Stimulated activated CD4-positive, alpha-beta T cell treated with anti-CD3 and anti-CD28 coated beads, Interleukin-15, amount 100 ng/mL, for 1 hour (primary cell): Measurements from ENCODE around the gene FBH1.
A peak's percentile ranks its signal among the peaks of the same experiment; 100 is the strongest.
"Not testable (repeated sequence)": the region's sequence is repeated elsewhere in the genome, so short reads cannot be mapped to it uniquely, and the experiment has no call there.

Experiments used
- DNase-seq, 2 donors: peaks; one replicate each; pipeline ENCODE4 v3.0.0-alpha.2; 2020; ENCODE audit warnings: low read depth in 1 of 2, low spot score in 1 of 2

The FBH1 gene

DNA sequence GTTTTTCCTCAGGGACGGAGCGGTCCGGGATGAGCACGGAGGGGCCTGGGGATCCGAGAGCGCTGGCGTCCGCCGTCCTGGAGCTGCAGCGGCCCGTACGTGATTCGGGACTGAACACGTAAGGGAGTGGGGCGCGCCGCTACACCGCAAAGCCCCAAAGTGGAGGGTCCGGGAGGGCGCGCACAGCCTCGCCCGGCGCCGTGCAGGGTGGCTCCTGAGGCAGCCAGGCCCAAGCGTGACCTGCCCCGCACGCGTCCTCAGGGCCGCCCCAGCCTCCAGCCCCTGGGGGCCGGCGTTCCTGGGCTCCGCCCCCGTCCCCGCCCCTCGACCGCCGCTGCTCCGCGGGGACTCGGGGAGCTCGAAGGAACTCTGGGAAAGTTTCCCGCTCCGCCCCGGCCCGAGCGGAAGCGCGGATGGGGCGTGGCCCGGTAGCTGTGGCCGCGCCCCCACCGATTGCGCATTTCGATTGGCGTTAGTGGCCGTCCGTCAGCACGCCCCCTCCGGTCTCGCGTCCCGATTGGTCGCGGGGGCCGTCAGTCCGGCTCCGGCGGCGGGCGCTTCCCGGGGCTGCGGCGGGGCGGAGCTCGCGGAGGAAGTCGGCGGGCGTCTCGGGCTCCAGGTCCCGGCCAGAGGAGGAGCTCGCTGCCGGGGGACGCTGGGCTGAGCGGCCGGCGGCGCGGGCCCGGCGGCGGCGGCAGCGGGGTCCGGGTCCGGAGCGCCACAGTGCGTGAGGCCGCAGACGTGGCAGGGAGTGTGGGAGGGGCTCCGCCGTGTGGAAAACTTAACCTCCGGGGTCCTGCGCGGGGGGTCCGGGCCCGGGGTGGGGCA is at the start of gene FBH1, which contains the start of gene ANKRD16:
Gene FBH1, plus strand, starts transcription at position 620 of the 828 bp plus-strand sequence. Its CDS starts 103 bp downstream, at position 723.
Gene ANKRD16, minus strand, starts transcription at position 270 of the 828 bp plus-strand sequence. CDS start 539 bp downstream, outside the sequence.
- peak; percentile 96 to 98 for DNase-seq

DNA sequence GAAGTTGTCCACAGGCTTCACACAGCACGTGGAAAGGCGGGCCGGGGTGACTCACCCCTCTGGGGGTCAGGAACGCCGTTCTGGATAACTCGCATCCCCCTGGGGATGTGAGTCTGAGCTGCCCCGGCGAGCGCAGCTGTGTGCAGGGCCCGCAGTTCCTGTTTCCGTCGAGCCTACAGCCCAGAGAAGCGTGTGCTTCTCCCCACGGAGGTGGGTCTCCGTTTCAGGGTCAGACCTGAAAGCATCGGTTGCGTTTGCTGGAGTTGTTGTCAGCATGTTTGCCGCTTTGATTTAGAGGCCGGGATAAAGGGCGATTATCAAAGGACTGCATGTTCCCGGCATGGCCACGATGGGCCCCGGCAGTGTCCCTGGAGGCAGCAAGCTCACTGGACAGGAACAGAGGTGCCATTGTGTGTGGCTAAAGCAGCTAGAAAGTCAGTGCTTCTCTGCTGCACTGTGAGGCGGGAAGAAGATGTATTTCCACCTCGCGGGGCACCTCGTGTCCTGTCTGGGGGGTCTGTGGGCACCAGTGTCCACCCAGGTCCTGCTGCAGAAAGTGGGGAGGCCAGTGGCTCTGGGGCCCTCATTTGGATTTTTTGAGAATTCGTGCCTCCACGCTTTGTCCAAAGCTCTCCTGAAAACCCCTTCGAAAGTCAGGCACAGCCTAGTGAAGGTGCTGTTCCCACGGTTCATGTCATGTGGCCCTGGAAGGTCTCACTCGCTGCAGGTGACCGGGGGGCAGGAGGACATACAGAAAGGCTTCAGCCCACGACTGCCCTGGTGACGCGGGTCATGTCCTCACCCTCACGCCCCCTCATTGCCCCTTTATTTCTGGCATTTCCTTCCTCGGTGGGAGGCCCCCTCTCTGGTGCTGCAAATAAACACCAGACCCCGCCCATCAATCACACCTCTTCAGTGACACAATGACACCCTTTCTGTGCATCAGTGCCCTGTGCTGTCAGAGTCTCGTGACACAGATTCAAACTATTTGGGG is 49.4 kb upstream of the FBH1 start:
- DNase-seq = no peak

DNA sequence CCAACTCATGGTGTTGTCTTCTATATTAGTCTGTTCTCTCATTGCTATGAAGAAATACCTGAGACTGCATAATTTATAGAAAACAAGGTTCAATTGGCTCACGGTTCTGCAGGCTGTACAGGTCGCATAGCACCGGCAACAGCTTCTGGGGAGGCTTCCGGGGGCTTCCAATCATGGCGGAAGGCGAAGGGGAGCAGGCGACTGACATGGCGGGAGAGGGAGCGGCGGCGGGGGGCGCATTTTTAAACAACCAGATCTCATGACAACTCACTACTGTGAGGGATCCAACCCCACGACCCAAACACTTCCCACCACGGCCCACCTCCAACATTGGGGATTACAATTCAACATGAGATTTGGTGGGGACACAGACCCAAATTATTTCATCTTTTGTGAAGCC is 48.1 kb upstream of the FBH1 start:
- no peak for DNase-seq

DNA sequence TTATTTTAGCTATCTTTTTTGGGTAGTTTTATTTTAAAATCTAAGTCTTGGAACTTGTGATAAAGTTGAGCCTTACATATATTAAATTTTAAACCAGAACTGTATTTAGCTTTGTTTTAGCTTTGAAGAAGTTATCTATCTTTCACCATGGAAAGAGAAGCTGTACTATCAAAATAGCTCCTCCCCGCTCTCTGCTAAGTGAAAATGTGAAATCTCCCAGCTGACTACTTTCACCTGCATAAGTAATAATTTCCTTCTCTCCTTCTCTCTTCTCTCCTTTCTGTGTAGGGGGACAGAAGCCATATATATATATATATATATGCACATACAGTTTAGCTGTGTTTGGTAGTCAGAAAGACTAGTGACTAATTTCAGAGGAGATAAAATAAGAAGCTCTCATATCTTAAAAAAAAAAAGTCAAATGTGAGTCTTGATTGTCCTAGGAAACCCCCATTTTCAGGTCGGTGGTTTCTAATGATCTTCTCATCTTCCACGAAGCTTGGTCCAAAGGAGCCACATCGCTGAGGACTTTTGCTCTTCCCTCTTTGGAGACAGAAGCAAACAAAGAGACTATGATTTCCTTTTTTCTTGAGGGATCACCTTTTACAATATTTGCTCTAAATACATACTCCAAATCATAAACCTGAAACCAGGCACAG is 46.2 kb upstream of the FBH1 start:
- DNase-seq = no peak

DNA sequence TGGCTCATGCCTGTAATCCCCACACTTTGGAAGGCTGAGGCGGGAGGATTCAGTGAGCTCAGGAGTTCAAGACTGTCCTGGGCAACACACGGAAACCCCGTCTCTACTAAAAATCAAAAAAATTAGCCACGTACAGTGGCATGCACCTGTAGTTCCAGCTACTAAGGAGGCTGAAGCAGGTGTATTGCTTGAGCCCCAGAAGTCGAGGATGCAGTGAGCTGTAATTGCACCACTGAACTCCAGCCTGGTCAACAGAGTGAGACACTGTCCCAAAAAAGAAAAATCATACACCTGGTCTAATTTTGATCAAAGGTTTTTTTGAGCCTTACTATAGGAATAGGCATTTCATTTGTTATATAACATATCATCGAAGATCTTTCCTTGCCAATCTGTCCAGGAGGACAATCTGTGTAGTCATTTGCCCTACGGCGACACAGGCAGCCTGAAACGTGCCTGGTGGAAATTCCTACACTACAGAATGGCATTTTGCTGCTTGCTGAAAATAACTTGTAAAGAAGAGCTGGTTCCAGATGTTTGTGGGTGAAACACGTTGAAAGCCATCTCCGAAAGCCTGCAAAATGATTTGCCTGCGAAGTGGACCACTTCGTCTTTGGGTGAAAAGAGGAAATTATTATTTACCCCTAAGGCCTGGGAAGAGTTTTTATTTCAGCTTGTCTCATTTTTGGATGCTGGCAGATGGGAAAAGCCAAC is 45.5 kb upstream of the FBH1 start:
- no peak for DNase-seq

DNA sequence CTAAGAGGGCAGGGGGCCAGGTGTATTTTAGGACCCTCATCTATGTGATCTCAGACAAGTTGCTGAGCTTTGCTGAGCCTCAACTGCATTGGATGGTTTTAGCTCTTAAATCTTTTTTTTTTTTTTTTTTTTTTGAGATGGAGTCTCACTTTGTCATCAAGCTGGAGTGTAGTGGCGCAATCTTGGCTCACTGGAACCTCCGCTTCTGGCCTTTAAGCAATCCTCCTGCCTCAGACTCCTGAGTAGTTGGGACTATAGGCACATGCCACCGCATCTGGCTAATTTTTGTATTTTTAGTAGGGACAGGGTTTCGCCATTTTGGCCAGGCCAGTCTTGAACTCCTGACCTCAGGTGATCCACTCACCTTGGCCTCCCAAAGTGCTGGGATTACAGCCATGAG is 43.4 kb upstream of the FBH1 start:
- not testable (repeated sequence) for DNase-seq

DNA sequence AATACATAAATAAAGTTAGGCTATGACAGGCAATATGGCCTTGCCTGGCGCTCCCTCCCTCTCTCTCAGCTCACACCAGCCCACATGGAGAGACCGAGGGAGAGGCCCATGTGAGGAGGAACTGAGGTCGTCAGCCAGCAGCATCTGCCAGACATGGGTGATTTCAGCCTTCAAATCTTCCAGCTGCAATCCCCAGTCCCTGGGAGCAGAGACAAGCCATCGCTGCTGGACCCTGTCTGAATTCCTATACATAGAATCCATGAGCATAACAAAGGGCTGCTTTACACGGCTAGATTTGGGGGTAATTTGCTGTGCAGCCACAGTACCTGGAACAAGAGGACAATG is 35.9 kb upstream of the FBH1 start:
- DNase-seq = no peak

DNA sequence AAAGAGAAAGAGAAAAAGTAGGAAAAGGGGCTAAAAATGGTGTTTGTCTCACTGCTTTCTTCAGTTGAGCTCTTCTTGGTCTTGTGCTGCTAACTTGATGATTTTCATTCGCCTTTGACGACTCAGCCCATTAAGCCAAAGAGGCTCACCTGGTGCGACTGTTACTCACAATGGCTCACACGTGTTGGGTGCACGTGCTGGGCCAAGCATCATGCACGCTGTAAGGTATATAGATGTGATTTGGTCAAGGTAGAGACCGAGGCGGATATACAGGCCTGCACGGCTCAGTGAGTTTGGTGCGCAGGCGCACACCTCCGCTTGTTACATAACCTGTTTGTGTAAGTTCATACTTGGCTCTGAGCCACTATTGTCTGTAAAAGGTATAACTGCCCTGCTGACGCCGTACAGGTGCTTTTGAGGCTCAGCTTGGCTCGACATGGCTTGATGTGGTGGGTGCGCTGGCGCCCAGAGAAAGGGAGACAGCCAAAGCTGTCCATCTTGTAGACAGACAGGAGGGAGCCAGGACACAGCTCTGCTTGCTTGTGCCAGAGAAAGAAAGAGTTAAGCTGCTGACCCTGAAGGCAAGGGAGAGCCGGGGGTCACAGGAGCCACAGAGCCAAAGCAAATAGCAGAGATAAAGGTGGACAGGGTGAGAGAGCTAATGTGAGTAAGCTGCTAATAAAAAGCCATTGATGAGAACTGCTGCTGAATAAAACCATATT is 33.9 kb upstream of the FBH1 start:
- no peak for DNase-seq

DNA sequence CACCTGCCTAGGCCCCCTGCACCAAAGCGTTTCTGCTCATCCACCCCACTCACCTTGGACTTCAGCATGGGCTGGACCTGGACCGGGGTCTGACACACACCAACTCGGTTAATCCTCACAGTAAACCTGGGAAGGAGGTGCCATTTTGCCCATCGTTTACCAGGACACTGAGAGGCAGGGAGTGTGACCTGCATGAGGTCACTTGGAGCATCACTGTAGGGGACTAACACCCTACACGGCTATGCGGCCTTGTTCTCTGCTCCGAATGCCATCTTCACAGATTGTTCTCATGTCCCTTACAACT is 33.4 kb upstream of the FBH1 start:
- no peak for DNase-seq

DNA sequence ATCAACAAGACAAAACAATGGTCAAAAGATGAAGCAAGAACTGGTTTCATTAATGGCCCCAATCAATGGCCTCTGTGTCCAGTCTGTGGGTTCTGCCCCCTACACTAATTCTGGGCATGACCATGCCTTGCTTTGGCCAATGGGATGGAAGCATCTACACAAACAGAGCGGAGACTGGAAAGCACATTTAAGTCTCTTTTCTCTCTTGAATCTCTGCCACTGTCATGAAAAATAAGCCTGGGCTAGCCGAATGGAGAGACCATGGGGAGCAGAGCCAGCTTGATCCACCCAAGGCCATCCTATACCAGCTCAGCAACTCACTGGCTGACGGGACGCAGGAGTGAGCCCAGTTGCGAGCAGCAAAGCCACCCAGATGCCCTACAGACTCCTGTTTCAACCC is 31.2 kb upstream of the FBH1 start:
- no peak for DNase-seq

DNA sequence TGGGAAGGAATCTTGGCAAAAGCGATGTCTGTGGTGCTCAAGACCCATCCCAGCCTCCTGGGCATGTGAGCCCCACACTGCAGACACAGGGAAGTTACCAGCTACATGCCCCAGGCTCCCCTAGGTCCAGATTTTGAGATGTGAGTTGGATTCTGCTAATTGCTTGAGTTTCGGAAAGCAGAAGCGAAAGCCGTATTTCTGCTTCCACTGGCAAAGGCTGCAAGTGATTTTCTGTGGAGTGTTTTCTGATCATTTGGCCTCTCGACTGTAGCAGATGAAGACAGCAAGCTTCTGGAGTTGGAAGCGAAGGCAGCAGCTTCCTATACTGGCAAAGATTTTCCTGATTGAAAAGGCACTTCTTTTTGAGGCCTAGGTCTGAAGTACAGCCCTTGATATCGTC is 30.0 kb upstream of the FBH1 start:
- DNase-seq = no peak

DNA sequence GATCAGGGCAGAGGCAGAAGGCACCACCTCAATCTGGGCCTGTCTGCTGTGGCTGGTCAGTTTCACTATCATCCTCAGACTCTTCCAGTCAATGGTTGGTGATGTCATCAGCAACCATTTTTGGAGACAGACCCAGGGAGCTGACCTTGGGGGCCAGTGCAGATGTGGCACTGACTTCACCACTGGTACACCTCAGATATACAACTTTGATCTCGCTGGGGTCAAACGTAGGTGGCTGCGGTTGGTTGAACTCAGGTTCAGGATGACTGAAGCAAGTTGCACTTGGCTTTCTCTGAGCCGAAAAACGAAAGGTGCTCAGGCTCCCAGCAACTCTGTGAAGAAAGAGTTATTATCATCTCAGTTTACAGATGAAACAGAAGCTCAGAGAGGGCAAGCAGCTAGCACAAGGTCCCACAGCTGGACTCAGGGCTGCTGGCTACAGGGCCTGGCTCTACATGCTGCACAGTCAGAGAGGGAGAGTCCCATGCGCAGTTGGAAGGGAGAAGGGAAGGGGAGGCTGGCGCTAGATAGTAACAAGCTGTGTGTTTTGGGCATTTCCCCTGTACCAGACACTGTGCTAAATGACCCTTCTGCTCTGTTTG is 27.6 kb upstream of the FBH1 start:
- no peak for DNase-seq

DNA sequence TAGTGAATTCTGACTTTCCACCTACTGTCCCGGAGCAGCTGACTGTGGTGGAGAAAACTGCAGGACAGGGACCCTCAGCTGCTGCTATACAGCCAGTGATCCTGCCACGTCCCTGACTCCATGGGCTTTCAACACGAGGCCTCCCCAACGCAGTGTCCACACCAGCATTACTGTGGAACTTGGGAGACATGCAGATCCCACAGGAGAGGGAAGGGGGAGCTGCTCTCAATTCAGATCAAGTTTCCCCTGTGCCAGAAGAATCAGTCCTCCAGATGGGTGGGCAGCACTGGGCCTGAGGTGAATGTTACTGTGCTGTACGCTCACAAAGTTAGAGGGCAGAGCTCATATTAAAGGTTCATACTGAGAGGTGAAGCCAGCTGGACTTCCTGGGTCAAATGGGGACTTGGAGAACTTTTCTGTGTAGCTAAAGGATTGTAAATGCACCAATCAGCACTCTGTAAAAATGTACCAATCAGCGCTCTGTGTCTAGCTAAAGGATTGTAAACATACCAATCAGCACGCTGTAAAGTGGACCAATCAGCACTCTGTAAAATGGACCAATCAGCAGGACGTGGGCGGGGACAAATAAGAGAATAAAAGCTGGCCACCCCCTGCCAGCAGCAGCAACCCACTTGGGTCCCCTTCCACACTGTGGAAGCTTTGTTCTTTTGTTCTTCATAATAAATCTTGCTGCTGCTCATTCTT is 26.9 kb upstream of the FBH1 start:
- DNase-seq = not testable (repeated sequence)

DNA sequence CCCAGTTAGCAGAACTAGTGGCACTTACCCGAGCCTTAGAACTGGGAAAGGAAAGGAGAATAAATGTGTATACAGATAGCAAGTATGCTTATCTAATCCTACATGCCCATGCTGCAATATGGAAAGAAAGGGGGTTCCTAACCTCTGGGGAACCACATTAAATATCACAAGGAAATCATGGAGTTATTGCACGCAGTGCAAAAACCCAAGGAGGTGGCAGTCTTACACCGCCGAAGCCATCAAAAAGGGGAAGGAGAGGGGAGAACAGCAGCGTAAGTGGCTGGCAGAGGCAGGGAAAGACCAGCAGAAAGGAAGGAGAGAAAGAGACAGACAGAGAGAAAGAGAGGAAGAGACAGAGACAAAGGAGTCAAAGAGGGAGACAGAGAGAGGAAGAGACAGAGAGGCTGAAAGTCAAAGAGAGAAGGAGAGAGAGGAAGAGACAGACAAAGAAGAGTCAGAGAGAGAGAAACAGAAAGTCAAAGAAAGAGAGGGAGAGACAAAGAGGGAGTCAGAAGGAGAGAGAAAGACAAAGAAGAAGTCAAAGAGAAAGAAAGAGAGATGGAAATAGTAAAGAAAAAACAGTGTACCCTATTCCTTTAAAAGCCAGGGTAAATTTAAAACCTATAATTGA is 23.5 kb upstream of the FBH1 start:
- not testable (repeated sequence) for DNase-seq

DNA sequence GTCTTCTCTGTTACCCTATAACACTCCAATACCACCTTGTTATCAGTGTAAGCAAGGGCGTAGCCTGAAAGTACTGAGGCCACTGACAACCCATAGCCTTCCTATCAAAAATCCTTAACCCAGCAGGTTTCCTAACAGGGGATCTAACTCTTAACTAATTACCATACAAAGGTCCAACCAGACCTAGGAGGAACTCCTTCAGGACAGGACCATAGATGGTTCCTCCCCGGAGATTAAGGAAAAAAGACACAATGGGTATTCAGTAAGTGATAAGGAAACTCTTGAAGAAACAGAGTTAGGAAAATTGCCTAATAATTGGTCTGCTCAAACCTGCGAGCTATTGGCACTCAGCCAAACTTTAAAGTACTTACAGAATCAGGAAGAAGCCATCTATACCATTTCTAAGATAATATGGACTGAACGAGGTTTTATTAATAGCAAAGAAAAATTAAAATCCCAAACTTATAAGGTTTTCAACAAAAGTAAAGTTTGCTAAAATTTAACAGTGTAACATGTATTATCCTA is 22.9 kb upstream of the FBH1 start:
- DNase-seq = not testable (repeated sequence)

DNA sequence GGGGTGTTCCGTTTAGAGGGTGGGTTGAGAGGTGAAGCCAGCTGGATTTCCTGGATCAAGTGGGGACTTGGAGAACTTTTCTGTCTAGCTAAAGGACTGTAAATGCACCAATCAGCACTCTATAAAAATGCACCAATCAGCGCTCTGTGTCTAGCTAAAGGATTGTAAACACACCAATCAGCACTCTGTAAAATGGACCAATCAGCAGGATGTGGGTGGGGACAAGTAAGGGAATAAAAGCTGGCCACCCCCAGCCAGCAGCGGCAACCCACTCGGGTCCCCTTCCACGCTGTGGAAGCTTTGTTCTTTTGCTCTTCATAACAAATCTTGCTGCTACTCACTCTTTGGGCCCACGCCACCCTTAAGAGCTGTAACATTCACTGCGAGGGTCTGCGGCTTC is 21.7 kb upstream of the FBH1 start:
- not testable (repeated sequence) for DNase-seq

DNA sequence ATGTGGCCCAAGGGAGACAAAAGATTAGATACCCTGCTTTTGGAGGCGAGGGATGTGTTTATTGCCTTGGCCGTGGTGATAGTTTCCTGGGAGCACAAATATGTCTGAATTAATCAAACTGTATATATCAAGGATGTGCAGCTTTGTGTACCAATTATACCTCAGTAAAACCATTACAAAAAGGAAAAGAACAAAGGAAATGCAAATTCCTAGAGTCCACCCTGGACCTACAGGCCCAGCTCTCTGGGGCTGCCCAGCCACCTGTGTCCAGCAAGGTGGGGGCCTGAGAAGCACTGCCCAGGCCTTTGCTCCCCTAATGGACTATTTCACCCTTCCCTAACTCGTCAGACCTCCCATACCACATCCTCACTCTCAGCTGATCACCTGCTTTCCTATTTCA is 20.9 kb upstream of the FBH1 start:
- no peak for DNase-seq

DNA sequence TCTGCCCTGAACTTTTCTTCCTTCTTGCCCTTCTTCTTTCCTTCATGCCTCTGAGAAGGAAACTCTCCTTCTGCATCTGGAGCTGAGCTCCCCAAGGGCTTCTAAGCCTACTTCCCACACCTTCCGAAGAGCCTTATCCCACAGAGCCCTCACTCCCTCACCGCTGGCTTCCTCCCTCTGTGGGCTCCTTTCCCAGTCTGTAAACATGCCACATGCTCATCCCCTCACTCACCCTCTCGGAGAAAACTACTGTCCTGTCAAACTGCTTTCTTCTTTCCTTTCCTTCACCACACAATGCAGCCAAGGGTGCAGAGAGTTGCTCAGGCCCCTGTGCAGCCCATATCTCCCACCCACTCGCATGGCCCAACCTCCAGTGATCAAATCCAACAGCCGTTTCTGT is 18.4 kb upstream of the FBH1 start:
- no peak for DNase-seq
